ENCODE results near the gene CDH24.

CDH24 gene

GRCh38 chr14:23033251-23033727 lies 24.0 kb downstream of the CDH24 start:
- Histone ChIP-seq H3K4me2 (ENCODE audit: low read depth, low read length) (no peak overlapping the region; the same call in 1 of the 2 replicates), H3K9ac (ENCODE audit: low read length) (no peak overlapping the region), H3K9me3 (replicated peaks; ENCODE audit: insufficient read depth, low read length) (no peaks in the 10 kb centered on the region), H4K20me1 (ENCODE audit: insufficient read depth, low read length) (no peaks in the 10 kb centered on the region), H3F3A (ENCODE audit: insufficient read depth, low read length) (no peaks in the 10 kb centered on the region), H3K79me2 (ENCODE audit: low read length) (peaks cover 17% of the 10 kb centered on the region), H3K9me2 (replicated peaks; ENCODE audit: insufficient read depth, low read length) (no peaks in the 10 kb centered on the region), H3K4me3 (ENCODE audit: low read length) (no peak overlapping the region), H3K36me3 (replicated peaks; ENCODE audit: insufficient read depth, low read length) (no peaks in the 10 kb centered on the region), H3K27ac (ENCODE audit: low read length) (no peak overlapping the region), H3K27me3 (replicated peaks; ENCODE audit: insufficient read depth, low read length) (no peaks in the 10 kb centered on the region), H2AFZ (ENCODE audit: low read length) (no peak overlapping the region), H3K4me1 (ENCODE audit: low read length) (no peaks in the 10 kb centered on the region)
- no peak for DNase-seq
- TF ChIP-seq EZH2 (optimal IDR thresholded peaks at IDR 0.05; ENCODE audit: low read depth, low read length), result no peak
- no peak for TF ChIP-seq CTCF (IDR thresholded peaks at IDR 0.05; ENCODE audit: low read length)
- TF ChIP-seq EZH2phosphoT487 (IDR thresholded peaks at IDR 0.05; ENCODE audit: low read length), result no peak

GRCh38 chr14:23030936-23031335 lies 26.4 kb downstream of the CDH24 start:
- peaks cover 17% of the 10 kb centered on the region for H3K79me2 ChIP-seq (ENCODE audit: low read length)

GRCh38 chr14:23028799-23029198 lies 28.5 kb downstream of the CDH24 start:
- H3K4me3 ChIP-seq (ENCODE audit: low read length), result no peak overlapping the region
- DNase-seq, result no peak
- no peaks in the 10 kb centered on the region for H3K4me1 ChIP-seq (ENCODE audit: low read length)
- H3K36me3 ChIP-seq (replicated peaks; ENCODE audit: insufficient read depth, low read length), result no peaks in the 10 kb centered on the region
- no peak overlapping the region for H2AFZ ChIP-seq (ENCODE audit: low read length)
- no peaks in the 10 kb centered on the region for H3K27me3 ChIP-seq (replicated peaks; ENCODE audit: insufficient read depth, low read length)
- H3K79me2 ChIP-seq (ENCODE audit: low read length), result peaks cover 9% of the 10 kb centered on the region
- no peak overlapping the region for H3K27ac ChIP-seq (ENCODE audit: low read length)
- TF ChIP-seq EZH2phosphoT487 (IDR thresholded peaks at IDR 0.05; ENCODE audit: low read length) (no peak), EZH2 (optimal IDR thresholded peaks at IDR 0.05; ENCODE audit: low read depth, low read length) (no peak), CTCF (IDR thresholded peaks at IDR 0.05; ENCODE audit: low read length) (no peak)
- no peaks in the 10 kb centered on the region for H3F3A ChIP-seq (ENCODE audit: insufficient read depth, low read length)
- H3K9me2 ChIP-seq (replicated peaks; ENCODE audit: insufficient read depth, low read length), result no peaks in the 10 kb centered on the region
- H3K9me3 ChIP-seq (replicated peaks; ENCODE audit: insufficient read depth, low read length), result no peaks in the 10 kb centered on the region
- H3K9ac ChIP-seq (ENCODE audit: low read length), result no peak overlapping the region
- H3K4me2 ChIP-seq (ENCODE audit: low read depth, low read length), result no peak overlapping the region
- no peaks in the 10 kb centered on the region for H4K20me1 ChIP-seq (ENCODE audit: insufficient read depth, low read length)

More at GRCh38 chr14:23030936-23031335, 26.4 kb downstream of the CDH24 start:
- Histone ChIP-seq H3K4me1 (ENCODE audit: low read length) (no peaks in the 10 kb centered on the region), H3K4me3 (ENCODE audit: low read length) (no peak overlapping the region), H3F3A (ENCODE audit: insufficient read depth, low read length) (no peaks in the 10 kb centered on the region), H3K9ac (ENCODE audit: low read length) (no peak overlapping the region), H3K9me3 (replicated peaks; ENCODE audit: insufficient read depth, low read length) (no peaks in the 10 kb centered on the region), H2AFZ (ENCODE audit: low read length) (no peak overlapping the region), H3K27ac (ENCODE audit: low read length) (no peak overlapping the region), H4K20me1 (ENCODE audit: insufficient read depth, low read length) (no peaks in the 10 kb centered on the region), H3K9me2 (replicated peaks; ENCODE audit: insufficient read depth, low read length) (no peaks in the 10 kb centered on the region), H3K4me2 (ENCODE audit: low read depth, low read length) (no peak overlapping the region), H3K27me3 (replicated peaks; ENCODE audit: insufficient read depth, low read length) (no peaks in the 10 kb centered on the region), H3K36me3 (replicated peaks; ENCODE audit: insufficient read depth, low read length) (no peaks in the 10 kb centered on the region)
- TF ChIP-seq EZH2phosphoT487 (IDR thresholded peaks at IDR 0.05; ENCODE audit: low read length) (no peak), EZH2 (optimal IDR thresholded peaks at IDR 0.05; ENCODE audit: low read depth, low read length) (no peak), CTCF (IDR thresholded peaks at IDR 0.05; ENCODE audit: low read length) (no peak)
- DNase-seq, result no peak
